HepG2 (cell line): ENCODE measurements around the gene ATG13. TPM values are rescaled to one million over a fixed set of nuclear protein-coding genes. Genes with fewer than 3 reads are reported as not detected.

ENCODE experiments used
- ATAC-seq: fragments of 200-7000 bp; cut with Tn5 transposase; 3 replicates; pipeline ENCODE4 v1.9.1; 2020; ENCODE audit warnings: mild to moderate bottlenecking, moderate library complexity
- BruUV-seq: library from RNA; stranded (reverse); fragments of 400-500 nt; replicated peaks from 2 replicates; lab custom pipeline; 2021; lab: Mats Ljungman, UMichigan
- CTCF ChIA-PET: fragments of 300-600 bp; formaldehyde crosslinking; extraction: SDS; loops from one replicate; lab custom pipeline; 2021; ENCODE audit warnings: low total read pairs, inconsistent platforms, low intra/inter-chr PET ratio; lab: Yijun Ruan, JAX
- POLR2A ChIA-PET: fragments of 350-600 bp; sonication (Branson Sonifier 250); formaldehyde crosslinking; loops from one replicate; lab custom pipeline; 2020; ENCODE audit warnings: antibody characterized with exemption, inconsistent platforms; lab: Yijun Ruan, JAX
- DNase-seq: peaks from one replicate; pipeline ENCODE4 v3.0.0-alpha.2; 2015; ENCODE audit warnings: low spot score
- FAIRE-seq: peaks from 3 replicates; lab custom pipeline; 2011; peaks lifted over from hg19 to GRCh38; lab: Jason Lieb, UNC
- H2AFZ ChIP-seq: one replicate; pipeline ENCODE4 v1.6.1; 2011; ENCODE audit warnings: low read length, inconsistent platforms
- H3K27ac ChIP-seq: fragments of 300-600 bp; 3 replicates; pipeline ENCODE4 v1.8.0; 2011; ENCODE audit warnings: mixed run types, mild to moderate bottlenecking, mixed read lengths, low read length, inconsistent platforms; ENCODE audit not compliant: insufficient read depth; ENCODE audit errors: extremely low read length
- H3K27me3 ChIP-seq, 2 experiments: fragments of 200-600 bp in 1 of 2; 2 replicates in 1 of 2; 3 replicates in 1 of 2; pipeline versions ENCODE4 v1.6.0 to v1.8.0; 2011; ENCODE audit warnings: low read length in 2 of 2, mild to moderate bottlenecking in 2 of 2, moderate library complexity in 2 of 2, inconsistent platforms in 1 of 2; ENCODE audit not compliant: insufficient read depth in 2 of 2, control insufficient read depth in 1 of 2
- H3K36me3 ChIP-seq, 2 experiments: fragments of 200-600 bp in 1 of 2; replicated peaks in 1 of 2; 2 replicates in 1 of 2; 3 replicates in 1 of 2; pipeline versions ENCODE4 v1.5.1 to v1.8.0; 2011; ENCODE audit warnings: low read length in 2 of 2, inconsistent platforms in 1 of 2; ENCODE audit not compliant: insufficient read depth in 2 of 2, control insufficient read depth in 1 of 2
- H3K4me1 ChIP-seq: 2 replicates; pipeline ENCODE4 v1.5.1; 2012; ENCODE audit warnings: low read length, inconsistent platforms; ENCODE audit not compliant: insufficient read depth
- H3K4me2 ChIP-seq: 2 replicates; pipeline ENCODE4 v1.6.0; 2011; ENCODE audit warnings: low read depth, low read length, inconsistent platforms
- H3K4me3 ChIP-seq, 3 experiments: fragments of 200-600 bp in 1 of 3; sonication (generic), shearing (Covaris generic) in 1 of 3; replicated peaks in 1 of 3; 2 replicates each; pipeline ENCODE4 v1.5.1; 2011 to 2016; ENCODE audit warnings: low read length in 3 of 3, inconsistent platforms in 2 of 3, low read depth in 2 of 3, mild to moderate bottlenecking in 2 of 3, control low read depth in 1 of 3, mixed read lengths in 1 of 3; ENCODE audit not compliant: insufficient read depth in 1 of 3
- H3K79me2 ChIP-seq: one replicate; pipeline ENCODE4 v1.6.1; 2011; ENCODE audit warnings: low read length, inconsistent platforms; ENCODE audit not compliant: insufficient read depth
- H3K9ac ChIP-seq: 2 replicates; pipeline ENCODE4 v1.6.0; 2011; ENCODE audit warnings: mild to moderate bottlenecking, low read depth, low read length, inconsistent platforms; ENCODE audit not compliant: insufficient read depth
- H3K9me3 ChIP-seq: 2 replicates; pipeline ENCODE4 v1.5.1; 2012; ENCODE audit warnings: mild to moderate bottlenecking, low read length
- H4K20me1 ChIP-seq: 2 replicates; pipeline ENCODE4 v1.6.0; 2011; ENCODE audit warnings: inconsistent platforms, mild to moderate bottlenecking, low read length, moderate library complexity; ENCODE audit not compliant: insufficient read depth
- BCLAF1 ChIP-seq: fragments of 450-650 bp; IDR thresholded peaks from 2 replicates; pipeline ENCODE4 v1.6.1; 2017; ENCODE audit warnings: mild to moderate bottlenecking
- HMGXB3 ChIP-seq: sonication (generic); formaldehyde crosslinking; IDR thresholded peaks from 2 replicates; pipeline ENCODE4 v1.4.0; 2020; ENCODE audit warnings: missing genetic modification reagents, borderline replicate concordance
- RFX3 ChIP-seq: IDR thresholded peaks from 2 replicates; pipeline ENCODE4 v1.6.1; 2016; ENCODE audit warnings: missing biosample characterization, missing genetic modification reagents
- ZBTB3 ChIP-seq: sonication (generic); formaldehyde crosslinking; IDR thresholded peaks from 2 replicates; pipeline ENCODE4 v1.4.0; 2020; ENCODE audit warnings: low read depth, mild to moderate bottlenecking, moderate library complexity, missing genetic modification reagents, borderline replicate concordance
- ZNF326 ChIP-seq: sonication (generic); formaldehyde crosslinking; IDR thresholded peaks from 2 replicates; pipeline ENCODE4 v1.4.0; 2020; ENCODE audit warnings: missing genetic modification reagents, borderline replicate concordance
- ZNF563 ChIP-seq: sonication (generic); formaldehyde crosslinking; IDR thresholded peaks from 2 replicates; pipeline ENCODE4 v1.8.0; 2022; ENCODE audit warnings: mild to moderate bottlenecking, moderate library complexity, missing genetic modification reagents
- ZNF605 ChIP-seq: sonication (generic); formaldehyde crosslinking; IDR thresholded peaks from 2 replicates; pipeline ENCODE4 v1.8.0; 2022; ENCODE audit warnings: mild to moderate bottlenecking, missing genetic modification reagents
- ZNF891 ChIP-seq: sonication (generic); formaldehyde crosslinking; IDR thresholded peaks from 2 replicates; pipeline ENCODE4 v1.5.0; 2020; ENCODE audit warnings: mild to moderate bottlenecking, missing genetic modification reagents
- in situ Hi-C: cut with HindIII; loops from 2 replicates; pipeline ENCODE4 v1.10.0; 2017; ENCODE audit warnings: low pct_unique_long_range_greater_than_20kb; ENCODE audit not compliant: extremely low pct_ligation_motif_present
- intact Hi-C: fragments of 100-400 bp; cut with micrococcal nuclease; formaldehyde crosslinking; loops from one replicate; pipeline ENCODE4 v1.10.0; 2022; ENCODE audit not compliant: unreplicated experiment
- polyA plus RNA-seq, 8 experiments: library from polyadenylated mRNA; depleted of rRNA in 3 of 8; stranded (reverse) in 7 of 8; unstranded in 1 of 8; fragments of >200 nt; fragmentation: Illumina TruSeq in 4 of 8; extraction: Trizol in 4 of 8; gene quantifications; 2 replicates each; pipeline versions ENCODE4 v1.2.1 to v1.2.3, GENCODE V29; 2011 to 2016; ENCODE audit warnings: low read depth in 4 of 8, missing spikeins in 1 of 8, mixed read lengths in 1 of 8; ENCODE audit not compliant: insufficient read depth in 1 of 8
- total RNA-seq, 5 experiments: library from RNA; depleted of rRNA; stranded (reverse); fragments of >200 nt; fragmentation: Illumina TruSeq; extraction: Trizol; gene quantifications; 2 replicates each; pipeline ENCODE4 v1.2.3, GENCODE V29; 2016; ENCODE audit warnings: low read depth in 1 of 5

Gene ATG13
- total and polyA plus RNA-seq, 2 of the 13 experiments (the other 11 are each of a cell fraction or from before 2014, with no cell fraction given), result 55.0 to 77.3 TPM

GRCh38 chr11:46588915-46589314, 28.4 kb upstream of the ATG13 start:
- FAIRE-seq (no peak), DNase-seq (no peak), ATAC-seq (no peak)
- Histone ChIP-seq H3K9me3 (no peaks in the 10 kb centered on the region), H3K79me2 (peaks cover 85% of the 10 kb centered on the region), H3K4me2 (peak overlapping the region; percentile 45; the same call in 1 of the 2 replicates), H2AFZ (no peak overlapping the region), H3K9ac (no peak overlapping the region), H3K36me3 (peaks cover 0 to 6% of the 10 kb centered on the region in 2 experiments; a peak in 1 of 5 replicates), H4K20me1 (peaks cover 29% of the 10 kb centered on the region), H3K4me1 (peaks cover 70% of the 10 kb centered on the region), H3K27ac (no peak overlapping the region), H3K4me3 (no peak overlapping the region), H3K27me3 (peaks cover 0 to 4% of the 10 kb centered on the region in 2 experiments; a peak in 1 of 5 replicates)
- ChIA-PET POLR2A (interaction anchor here (1.1 kb wide), 1 partner anchor 15 kb away, joined by 3 read pairs; no protein-coding TSS in a partner anchor), CTCF (no interaction called here)
- no TSS peak for BruUV-seq
- in situ Hi-C loops (no loop called here), intact Hi-C loops (no loop called here)
- TF ChIP-seq ZNF605 (CRISPR knock-in tag), result no peak
- TF ChIP-seq ZNF563 (CRISPR knock-in tag), result no peak
- TF ChIP-seq BCLAF1, result no peak
- no peak for TF ChIP-seq HMGXB3 (CRISPR knock-in tag)
- TF ChIP-seq ZNF326 (CRISPR knock-in tag), result no peak
- no peak for TF ChIP-seq RFX3
- TF ChIP-seq ZNF891 (CRISPR knock-in tag), result no peak
- TF ChIP-seq ZBTB3 (CRISPR knock-in tag), result no peak
